Peyer's patch (tissue), 4 donors: ENCODE data around the gene NFATC4.

ENCODE experiments used
- CTCF ChIP-seq, 6 experiments: fragments of 450-650 bp in 4 of 6; fragments of 200-600 bp in 2 of 6; sonication (generic) in 1 of 6; IDR thresholded peaks; one replicate each; pipeline ENCODE4 v1.5.1; 2017 to 2019; ENCODE audit warnings: antibody characterized with exemption in 6 of 6, mild to moderate bottlenecking in 3 of 6, moderate library complexity in 1 of 6
- POLR2A ChIP-seq, 2 donors: fragments of 450-650 bp; IDR thresholded peaks; one replicate each; pipeline ENCODE4 v1.5.1; 2017; ENCODE audit warnings: antibody characterized with exemption in 2 of 2, mild to moderate bottlenecking in 2 of 2, moderate library complexity in 2 of 2

GRCh38 chr14:24427537-24428508 lies 59.8 kb downstream of the NFATC4 start:
- no peak for TF ChIP-seq CTCF (IDR thresholded peaks at IDR 0.05)
- TF ChIP-seq POLR2A (IDR thresholded peaks at IDR 0.05) = no peak
